Stimulated activated CD4-positive, alpha-beta T cell treated with anti-CD3 and anti-CD28 coated beads, TNF-alpha, amount 100 ng/mL, for 1 hour (primary cell): ENCODE results near the gene ENTPD5.
"Not testable (repeated sequence)": the region's sequence is repeated elsewhere in the genome, so short reads cannot be mapped to it uniquely, and the experiment has no call there.

Experiments used
- DNase-seq, 3 donors: peaks; one replicate each; pipeline ENCODE4 v3.0.0-alpha.2; 2020; ENCODE audit warnings: low read depth in 3 of 3, low spot score in 1 of 3

ENTPD5 gene

GRCh38 chr14:73944432-73945158 is 74.5 kb downstream of the ENTPD5 start:
- DNase-seq = no peak

- DNase-seq = no peak
Measured at GRCh38 chr14:73943083-73943482, 76.0 kb downstream of the ENTPD5 start.

- no peak for DNase-seq
Measured at GRCh38 chr14:73942180-73942579, 76.9 kb downstream of the ENTPD5 start.

GRCh38 chr14:73937012-73937411 is 82.1 kb downstream of the ENTPD5 start:
- no peak for DNase-seq

GRCh38 chr14:73936548-73936947 is 82.5 kb downstream of the ENTPD5 start:
- no peak for DNase-seq

- DNase-seq = no peak
Measured at GRCh38 chr14:73935666-73936065, 83.4 kb downstream of the ENTPD5 start.

- DNase-seq = no peak
Measured at GRCh38 chr14:73924337-73924736, 94.8 kb downstream of the ENTPD5 start.

DNA sequence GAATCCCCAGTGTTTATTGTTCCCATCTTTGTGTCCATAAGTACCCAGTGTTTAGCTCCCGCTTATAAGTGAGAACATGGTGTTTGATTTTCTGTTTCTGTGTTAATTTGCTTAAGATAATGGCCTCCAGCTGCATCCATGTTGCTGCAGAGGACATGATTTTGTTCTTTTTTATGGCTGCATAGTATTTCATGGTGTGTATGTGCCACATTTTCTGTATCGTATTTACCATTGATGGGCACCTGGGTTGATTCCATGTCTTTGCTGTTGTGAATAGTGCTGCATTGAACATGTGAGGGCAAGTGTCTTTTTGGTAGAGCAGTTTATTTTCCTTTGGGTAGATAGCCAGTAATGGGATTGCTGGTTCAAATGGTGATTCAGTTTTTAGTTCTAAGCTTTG is 99.6 kb downstream of the ENTPD5 start:
- DNase-seq = not testable (repeated sequence)

- no peak for DNase-seq
Measured at GRCh38 chr14:73916324-73916723, 102.8 kb downstream of the ENTPD5 start.

DNA sequence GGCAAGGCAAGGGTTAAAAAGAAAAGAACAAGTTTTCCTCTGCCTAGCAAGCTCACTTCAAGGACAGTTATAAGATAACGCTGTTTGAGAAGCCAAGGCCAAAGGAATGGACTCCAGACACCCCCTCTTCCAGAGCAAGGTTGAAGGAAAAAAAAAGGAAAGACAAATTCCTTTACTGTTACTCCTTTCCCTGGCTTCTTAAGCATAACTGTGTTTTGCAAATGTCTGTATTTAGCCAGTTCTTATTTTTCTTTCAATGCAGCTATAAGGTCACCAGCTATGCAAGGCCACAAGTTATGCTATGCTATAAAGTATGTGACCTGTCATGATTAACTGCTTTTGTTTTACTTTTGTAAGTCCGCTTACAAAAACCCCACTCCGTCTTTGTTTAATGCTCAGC is 105.8 kb downstream of the ENTPD5 start:
- no peak for DNase-seq

GRCh38 chr14:73909681-73910080 is 109.4 kb downstream of the ENTPD5 start:
- no peak for DNase-seq
